ENCODE results near the gene C11orf97. TPM values are rescaled to one million over a fixed set of nuclear protein-coding genes. Genes with fewer than 3 reads are reported as not detected.
"Not testable (repeated sequence)": the region's sequence is repeated elsewhere in the genome, so short reads cannot be mapped to it uniquely, and the experiment has no call there.

C11orf97 gene
- total RNA-seq, 8 experiments from 2014 or later: 1.00 TPM; not detected in 7

- no peak for ATAC-seq (replicated peaks in 6 of 8)
- 27 to 100% (median 65%) methylated on average over 1 to 4 of the region's 5 CpGs; no CpG with 5 or more reads in 2 of the 10 experiments for WGBS, 10 experiments
- Histone ChIP-seq H3K4me1 (replicated peaks in 1 of 2) (peaks cover 7 to 33% of the 10 kb centered on the region in 2 donors), H3K27ac (no peak overlapping the region), H3K4me3 (no peak overlapping the region)
- in situ Hi-C loops (cut with MboI; ENCODE audit: low pct_unique_long_range_greater_than_20kb in 2 of 9, low sequenced_read_pairs in 9 of 9, unreplicated experiment in 9 of 9): no loop called here
Observed at GRCh38 chr11:94549146-94549545, 36.9 kb downstream of the C11orf97 start.

GRCh38 chr11:94550513-94550912 lies 38.3 kb downstream of the C11orf97 start:
- H3K4me1 ChIP-seq (replicated peaks in 1 of 2): peaks cover 7 to 30% of the 10 kb centered on the region in 2 donors
- in situ Hi-C loops (cut with MboI; ENCODE audit: low pct_unique_long_range_greater_than_20kb in 2 of 9, low sequenced_read_pairs in 9 of 9, unreplicated experiment in 9 of 9): no loop called here
- WGBS, 10 experiments: 42 to 63% (median 51%) methylated on average over 3 to 4 of the region's 4 CpGs
- no peak for ATAC-seq (replicated peaks in 6 of 8)
- no peak overlapping the region for H3K27ac ChIP-seq
- H3K4me3 ChIP-seq: no peak overlapping the region

- Histone ChIP-seq H3K4me1 (replicated peaks in 1 of 2) (peaks cover 0 to 10% of the 10 kb centered on the region in 2 donors), H3K27ac (no peak overlapping the region), H3K4me3 (no peak overlapping the region)
- in situ Hi-C loops (cut with MboI; ENCODE audit: low pct_unique_long_range_greater_than_20kb in 2 of 9, low sequenced_read_pairs in 9 of 9, unreplicated experiment in 9 of 9): no loop called here
- 100% methylated on average over 1 of the region's 1 CpG; no CpG with 5 or more reads in 8 of the 10 experiments for WGBS, 10 experiments
- ATAC-seq (replicated peaks in 6 of 8): no peak
Observed at GRCh38 chr11:94553938-94554337, 41.7 kb downstream of the C11orf97 start.

- WGBS, 10 experiments: 33 to 100% (median 97%) methylated on average over 1 to 8 of the region's 8 CpGs
Observed at GRCh38 chr11:94555752-94556329, 43.6 kb downstream of the C11orf97 start.

GRCh38 chr11:94557421-94557820 lies 45.2 kb downstream of the C11orf97 start:
- H3K27ac ChIP-seq: no peak overlapping the region
- no peak for ATAC-seq (replicated peaks in 6 of 8)
- H3K4me3 ChIP-seq: no peak overlapping the region
- in situ Hi-C loops (cut with MboI; ENCODE audit: low pct_unique_long_range_greater_than_20kb in 2 of 9, low sequenced_read_pairs in 9 of 9, unreplicated experiment in 9 of 9): no loop called here
- no peaks in the 10 kb centered on the region for H3K4me1 ChIP-seq (replicated peaks in 1 of 2)

More at GRCh38 chr11:94555752-94556329, 43.6 kb downstream of the C11orf97 start:
- H3K27ac ChIP-seq; H3K4me3 ChIP-seq; H3K4me1 ChIP-seq (replicated peaks in 1 of 2); ATAC-seq (replicated peaks in 6 of 8); in situ Hi-C loops (cut with MboI; ENCODE audit: low pct_unique_long_range_greater_than_20kb in 2 of 9, low sequenced_read_pairs in 9 of 9, unreplicated experiment in 9 of 9): not testable (repeated sequence)

- H3K27ac ChIP-seq: no peak overlapping the region
- in situ Hi-C loops (cut with MboI; ENCODE audit: low pct_unique_long_range_greater_than_20kb in 2 of 9, low sequenced_read_pairs in 9 of 9, unreplicated experiment in 9 of 9): no loop called here
- no peak overlapping the region for H3K4me3 ChIP-seq
- no peaks in the 10 kb centered on the region for H3K4me1 ChIP-seq (replicated peaks in 1 of 2)
- 8 to 56% (median 33%) methylated on average over 1 of the region's 1 CpG; no CpG with 5 or more reads in 3 of the 10 experiments for WGBS, 10 experiments
- ATAC-seq (replicated peaks in 6 of 8): no peak
Observed at GRCh38 chr11:94557992-94558391, 45.7 kb downstream of the C11orf97 start.

GRCh38 chr11:94558468-94558867 lies 46.2 kb downstream of the C11orf97 start:
- Histone ChIP-seq H3K27ac (no peak overlapping the region), H3K4me1 (replicated peaks in 1 of 2) (no peaks in the 10 kb centered on the region), H3K4me3 (no peak overlapping the region)
- WGBS, 10 experiments: 78 to 100% (median 100%) methylated on average over 1 of the region's 1 CpG; no CpG with 5 or more reads in 4 of the 10 experiments
- ATAC-seq (replicated peaks in 6 of 8): no peak
- in situ Hi-C loops (cut with MboI; ENCODE audit: low pct_unique_long_range_greater_than_20kb in 2 of 9, low sequenced_read_pairs in 9 of 9, unreplicated experiment in 9 of 9): no loop called here

GRCh38 chr11:94558932-94559331 lies 46.7 kb downstream of the C11orf97 start:
- in situ Hi-C loops (cut with MboI; ENCODE audit: low pct_unique_long_range_greater_than_20kb in 2 of 9, low sequenced_read_pairs in 9 of 9, unreplicated experiment in 9 of 9): no loop called here
- WGBS, 10 experiments: 83 to 100% (median 94%) methylated on average over 1 to 4 of the region's 4 CpGs; no CpG with 5 or more reads in 1 of the 10 experiments
- ATAC-seq (replicated peaks in 6 of 8): no peak
- no peak overlapping the region for H3K27ac ChIP-seq
- H3K4me3 ChIP-seq: no peak overlapping the region
- H3K4me1 ChIP-seq (replicated peaks in 1 of 2): no peaks in the 10 kb centered on the region

GRCh38 chr11:94559361-94559760 lies 47.1 kb downstream of the C11orf97 start:
- WGBS, 10 experiments: 33 to 71% (median 63%) methylated on average over 1 to 2 of the region's 2 CpGs; no CpG with 5 or more reads in 3 of the 10 experiments
- Histone ChIP-seq H3K27ac (no peak overlapping the region), H3K4me1 (replicated peaks in 1 of 2) (no peaks in the 10 kb centered on the region), H3K4me3 (no peak overlapping the region)
- in situ Hi-C loops (cut with MboI; ENCODE audit: low pct_unique_long_range_greater_than_20kb in 2 of 9, low sequenced_read_pairs in 9 of 9, unreplicated experiment in 9 of 9): no loop called here
- ATAC-seq (replicated peaks in 6 of 8): no peak

- H3K4me3 ChIP-seq: no peak overlapping the region
- H3K27ac ChIP-seq: no peak overlapping the region
- no peak for ATAC-seq (replicated peaks in 6 of 8)
- H3K4me1 ChIP-seq (replicated peaks in 1 of 2): no peaks in the 10 kb centered on the region
- 93 to 100% methylated on average over 3 of the region's 3 CpGs; no CpG with 5 or more reads in 8 of the 10 experiments for WGBS, 10 experiments
- in situ Hi-C loops (cut with MboI; ENCODE audit: low pct_unique_long_range_greater_than_20kb in 2 of 9, low sequenced_read_pairs in 9 of 9, unreplicated experiment in 9 of 9): no loop called here
Observed at GRCh38 chr11:94560834-94561233, 48.6 kb downstream of the C11orf97 start.

GRCh38 chr11:94563176-94563847 lies 51.1 kb downstream of the C11orf97 start:
- no peak overlapping the region for H3K27ac ChIP-seq
- H3K4me1 ChIP-seq (replicated peaks in 1 of 2): no peaks in the 10 kb centered on the region
- H3K4me3 ChIP-seq: no peak overlapping the region
- ATAC-seq (replicated peaks in 6 of 8): peak in 3 of 8 experiments; percentile 63 to 99 (median 99)
- WGBS, 10 experiments: 6 to 100% (median 77%) methylated on average over 1 to 4 of the region's 4 CpGs
- in situ Hi-C loops (cut with MboI; ENCODE audit: low pct_unique_long_range_greater_than_20kb in 2 of 9, low sequenced_read_pairs in 9 of 9, unreplicated experiment in 9 of 9): no loop called here

GRCh38 chr11:94563848-94564467 lies 51.7 kb downstream of the C11orf97 start:
- Histone ChIP-seq H3K4me3 (no peak overlapping the region), H3K4me1 (replicated peaks in 1 of 2) (no peaks in the 10 kb centered on the region), H3K27ac (no peak overlapping the region)
- WGBS, 10 experiments: 0 to 90% (median 78%) methylated on average over 1 to 8 of the region's 8 CpGs
- in situ Hi-C loops (cut with MboI; ENCODE audit: low pct_unique_long_range_greater_than_20kb in 2 of 9, low sequenced_read_pairs in 9 of 9, unreplicated experiment in 9 of 9): no loop called here
- ATAC-seq (replicated peaks in 6 of 8): no peak

GRCh38 chr11:94567181-94567670 lies 55.0 kb downstream of the C11orf97 start, which contains the start of gene PIWIL4:
TSS of gene PIWIL4 (plus strand) at chr11:94567368. CDS start at chr11:94567519, 151 bp downstream.
- 80 to 100% (median 95%) methylated on average over 2 to 24 of the region's 25 CpGs; no CpG with 5 or more reads in 1 of the 10 experiments for WGBS, 10 experiments
- in situ Hi-C loops (cut with MboI; ENCODE audit: low pct_unique_long_range_greater_than_20kb in 2 of 9, low sequenced_read_pairs in 9 of 9, unreplicated experiment in 9 of 9): no loop called here
- H3K27ac ChIP-seq: no peak within 1 kb of the TSS
- H3K4me3 ChIP-seq: no peak within 1 kb of the TSS
- H3K4me1 ChIP-seq (replicated peaks in 1 of 2): no peaks in the 10 kb centered on the region
- no peak for ATAC-seq (replicated peaks in 6 of 8)

All from motor neuron (in vitro differentiated cells).